GM12875 (cell line): ENCODE data around the gene NECTIN2.

Experiments used
- H3K4me3 ChIP-seq: one replicate; pipeline ENCODE4 v1.5.1; 2011; ENCODE audit warnings: low read depth, low read length, control low read depth
- CTCF ChIP-seq: IDR thresholded peaks from 2 replicates; pipeline ENCODE4 v1.5.1; 2011; ENCODE audit warnings: low read depth, mild to moderate bottlenecking, control low read depth, inconsistent platforms, low read length, moderate library complexity, borderline replicate concordance; ENCODE audit not compliant: insufficient read depth

NECTIN2 gene

GRCh38 chr19:44807162-44807561 is 38.9 kb upstream of the NECTIN2 start:
- TF ChIP-seq CTCF: no peak
- no peak overlapping the region for H3K4me3 ChIP-seq

GRCh38 chr19:44807652-44808462 is 38.2 kb upstream of the NECTIN2 start:
- TF ChIP-seq CTCF: 0 out of 2 replicates have a peak, but pooled peaks have one; percentile 27
- no peak overlapping the region for H3K4me3 ChIP-seq

DNA sequence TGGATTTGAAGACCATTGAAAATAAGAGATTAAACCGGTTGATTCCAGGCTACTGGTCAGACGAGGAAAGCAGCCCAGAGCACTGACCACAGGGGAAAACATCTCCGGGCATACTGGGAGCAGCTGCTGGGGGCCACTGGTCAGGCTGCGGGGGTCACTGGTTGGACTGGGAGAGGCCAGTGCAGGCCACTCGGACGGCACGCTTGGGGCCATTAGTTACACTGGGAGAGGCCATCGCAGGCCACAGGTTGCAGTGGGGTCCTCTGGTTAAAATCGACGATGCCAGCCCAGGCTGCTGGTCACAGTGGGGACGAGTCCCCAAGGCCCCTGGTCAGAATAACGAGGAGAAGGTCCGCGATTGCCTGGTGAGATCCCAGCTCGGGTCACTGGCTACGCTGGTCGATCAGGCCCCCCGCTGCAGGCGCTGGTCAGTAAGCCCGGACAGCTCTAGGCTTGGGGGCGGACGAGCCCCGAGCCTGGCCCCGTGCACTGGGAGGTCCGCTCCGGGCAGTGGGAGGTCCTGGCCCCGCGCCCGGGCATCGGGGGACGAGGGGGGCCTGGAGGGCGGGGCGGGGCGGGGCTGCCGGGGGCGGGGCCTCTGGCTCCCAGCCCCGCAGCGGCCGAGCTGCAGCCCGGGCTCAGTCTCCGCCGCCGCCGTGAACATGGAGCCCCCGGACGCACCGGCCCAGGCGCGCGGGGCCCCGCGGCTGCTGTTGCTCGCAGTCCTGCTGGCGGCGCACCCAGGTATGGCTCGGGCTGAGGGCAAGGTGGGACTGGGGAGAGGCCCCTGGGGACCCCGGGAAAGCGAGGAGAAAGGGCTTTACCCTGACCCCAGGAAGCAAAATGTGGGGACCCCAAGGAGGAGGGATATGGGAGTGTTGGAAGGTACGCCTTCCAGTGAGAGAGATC is 37.4 kb upstream of the NECTIN2 start, which contains the start of gene BCAM:
BCAM (plus strand) TSS at position 641 of the 909 bp plus-strand sequence; CDS start at position 663, 22 bp downstream.
- no peak within 1 kb of the TSS for H3K4me3 ChIP-seq
- no peak for TF ChIP-seq CTCF

DNA sequence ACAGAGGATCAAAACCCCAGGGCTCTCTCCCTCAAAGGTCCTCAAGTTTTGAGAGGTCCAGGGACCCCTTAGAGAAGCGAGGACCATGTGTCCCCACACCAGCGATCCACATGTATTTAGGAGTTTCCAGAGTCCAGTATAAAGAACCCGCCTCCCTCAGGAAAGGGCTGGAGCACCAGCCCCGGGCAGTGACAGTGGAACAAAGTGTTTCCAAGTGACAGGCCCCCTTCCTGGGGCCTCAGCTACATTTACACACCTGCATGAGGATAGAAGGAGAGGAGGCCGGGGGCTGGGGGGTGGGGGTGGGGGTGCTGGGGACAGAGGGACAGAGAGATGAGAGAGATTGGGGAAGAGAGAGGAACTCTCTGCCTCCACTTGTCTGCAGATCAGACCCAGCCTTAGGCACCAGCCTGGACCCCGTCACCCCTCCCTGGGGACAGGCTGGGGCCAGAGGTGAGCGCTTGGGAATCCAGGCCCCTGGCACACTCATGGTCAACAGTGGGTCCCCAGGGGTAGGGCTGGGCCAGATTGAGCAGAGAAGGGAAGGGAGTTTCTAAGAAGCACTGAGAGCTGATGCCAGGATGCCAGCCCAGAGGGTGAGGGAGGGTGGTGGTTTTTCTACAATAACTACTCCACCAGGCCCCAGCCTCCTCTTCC is 36.4 kb upstream of the NECTIN2 start:
- no peak overlapping the region for H3K4me3 ChIP-seq
- TF ChIP-seq CTCF: no peak

DNA sequence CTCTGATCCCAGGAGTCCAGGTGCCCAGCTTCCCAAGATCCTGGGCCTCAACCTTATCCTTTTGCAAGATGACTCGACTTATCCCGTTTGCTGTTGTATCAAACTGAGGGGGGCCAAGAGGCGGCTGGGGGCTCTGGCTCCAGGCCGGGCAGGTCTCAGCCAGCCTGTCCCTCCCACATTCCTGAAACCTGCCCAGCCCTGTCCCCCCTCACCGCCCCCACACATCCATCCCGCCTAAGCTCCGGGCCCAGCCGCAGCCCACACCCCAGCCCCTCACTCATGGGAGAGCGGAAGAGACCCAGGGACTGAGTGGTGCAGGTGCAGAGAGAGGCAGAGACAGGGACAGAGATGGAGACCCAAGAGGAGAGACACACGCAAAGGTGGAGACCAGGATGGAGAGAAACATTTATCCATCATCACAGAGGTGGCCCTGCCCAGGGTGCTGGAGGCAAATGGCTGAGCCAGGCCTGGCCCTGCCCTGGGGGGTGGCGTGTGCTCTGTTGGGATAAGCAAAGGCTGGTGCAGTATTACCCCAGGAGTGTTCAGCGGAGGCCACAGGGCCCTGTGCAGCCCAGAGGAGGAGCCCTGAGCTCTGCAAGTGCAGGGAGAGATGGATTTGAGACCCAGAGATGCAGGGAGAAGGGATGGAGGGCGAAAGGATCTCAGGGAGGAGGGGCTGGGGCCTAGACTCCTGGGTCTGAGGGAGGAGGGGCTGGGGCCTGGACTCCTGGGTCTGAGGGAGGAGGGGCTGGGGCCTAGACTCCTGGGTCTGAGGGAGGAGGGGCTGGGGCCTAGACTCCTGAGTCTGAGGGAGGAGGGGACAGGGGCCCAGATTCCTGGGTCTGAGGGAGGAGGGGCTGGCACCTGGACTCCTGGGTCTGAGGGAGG is 35.6 kb upstream of the NECTIN2 start:
- H3K4me3 ChIP-seq: no peak overlapping the region
- TF ChIP-seq CTCF: no peak

DNA sequence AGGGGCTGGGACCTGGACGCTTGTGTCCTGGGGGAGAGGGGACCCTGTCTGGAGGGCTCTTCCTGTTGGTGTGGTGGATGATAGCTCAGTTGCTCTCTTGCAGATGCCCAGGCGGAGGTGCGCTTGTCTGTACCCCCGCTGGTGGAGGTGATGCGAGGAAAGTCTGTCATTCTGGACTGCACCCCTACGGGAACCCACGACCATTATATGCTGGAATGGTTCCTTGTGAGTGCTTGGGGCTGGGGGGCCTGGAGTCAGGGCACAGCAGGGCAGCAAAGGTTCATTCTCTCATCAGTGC is 35.0 kb upstream of the NECTIN2 start:
- TF ChIP-seq CTCF: no peak
- no peak overlapping the region for H3K4me3 ChIP-seq
